HG03378 (cell line): ENCODE results near the gene KCNMB3.
"Not testable (repeated sequence)": the region's sequence is repeated elsewhere in the genome, so short reads cannot be mapped to it uniquely, and the experiment has no call there.

Source experiments
- ATAC-seq: cut with Tn5 transposase; IDR thresholded peaks from one replicate; pipeline ENCODE4 v1.9.1; 2021; ENCODE audit warnings: mild to moderate bottlenecking, moderate library complexity; ENCODE audit not compliant: unreplicated experiment

Gene KCNMB3

GRCh38 chr3:179265092-179265491 is 14.2 kb upstream of the KCNMB3 start:
- ATAC-seq, result no peak

- ATAC-seq, result no peak
Observed at GRCh38 chr3:179264449-179264848, 13.5 kb upstream of the KCNMB3 start.

GRCh38 chr3:179263134-179263533 is 12.2 kb upstream of the KCNMB3 start:
- no peak for ATAC-seq

- peak; percentile 61 for ATAC-seq
Observed at GRCh38 chr3:179260949-179261765, 10.2 kb upstream of the KCNMB3 start.

- ATAC-seq, result not testable (repeated sequence)
Observed at GRCh38 chr3:179259959-179260756, 9.2 kb upstream of the KCNMB3 start.

GRCh38 chr3:179258820-179259219 is 7.9 kb upstream of the KCNMB3 start:
- no peak for ATAC-seq

GRCh38 chr3:179257742-179258141 is 6.8 kb upstream of the KCNMB3 start:
- ATAC-seq, result not testable (repeated sequence)

- ATAC-seq, result no peak
Observed at GRCh38 chr3:179256813-179257212, 5.9 kb upstream of the KCNMB3 start.

GRCh38 chr3:179247289-179248015 is 3.5 kb downstream of the KCNMB3 start:
- ATAC-seq, result no peak

GRCh38 chr3:179244878-179245277 is 6.0 kb downstream of the KCNMB3 start:
- no peak for ATAC-seq

- not testable (repeated sequence) for ATAC-seq
Observed at GRCh38 chr3:179242859-179243258, 8.1 kb downstream of the KCNMB3 start.

- ATAC-seq, result not testable (repeated sequence)
Observed at GRCh38 chr3:179240299-179240698, 10.6 kb downstream of the KCNMB3 start.

GRCh38 chr3:179236669-179237301 is 14.1 kb downstream of the KCNMB3 start:
- peak; percentile 88 for ATAC-seq

GRCh38 chr3:179234199-179234598 is 16.7 kb downstream of the KCNMB3 start:
- ATAC-seq, result no peak

GRCh38 chr3:179233043-179233442 is 17.9 kb downstream of the KCNMB3 start:
- no peak for ATAC-seq

GRCh38 chr3:179229177-179229576 is 21.7 kb downstream of the KCNMB3 start:
- no peak for ATAC-seq

GRCh38 chr3:179227349-179227748 is 23.6 kb downstream of the KCNMB3 start:
- ATAC-seq, result no peak

GRCh38 chr3:179224584-179224983 is 26.3 kb downstream of the KCNMB3 start:
- ATAC-seq, result no peak

- no peak for ATAC-seq
Observed at GRCh38 chr3:179223548-179223947, 27.4 kb downstream of the KCNMB3 start.

- ATAC-seq, result not testable (repeated sequence)
Observed at GRCh38 chr3:179218213-179218612, 32.7 kb downstream of the KCNMB3 start.

- not testable (repeated sequence) for ATAC-seq
Observed at GRCh38 chr3:179215550-179215949, 35.4 kb downstream of the KCNMB3 start.
